Activated naive CD8-positive, alpha-beta T cell treated with anti-CD3 and anti-CD28 coated beads, Interleukin-2, amount 50 U/mL, for 24 hours (primary cell): ENCODE data around the gene NEDD4L.

Experiments used
- ATAC-seq: fragments of 150-1000 bp; cut with Tn5 transposase; one replicate; pipeline ENCODE4 v1.10.0; 2021
- DNase-seq: peaks from one replicate; pipeline ENCODE4 v3.0.0; 2021
- H3K27ac Mint-ChIP-seq: one replicate; pipeline ENCODE4 v1.8.0; 2021; ENCODE audit warnings: mild to moderate bottlenecking, mixed read lengths
- H3K27me3 Mint-ChIP-seq: one replicate; pipeline ENCODE4 v1.8.0; 2021; ENCODE audit warnings: mixed read lengths
- H3K36me3 Mint-ChIP-seq: one replicate; pipeline ENCODE4 v1.8.0; 2021; ENCODE audit warnings: low read depth, mixed read lengths
- H3K4me1 Mint-ChIP-seq: one replicate; pipeline ENCODE4 v1.8.0; 2021; ENCODE audit warnings: mixed read lengths
- H3K4me3 Mint-ChIP-seq: one replicate; pipeline ENCODE4 v1.8.0; 2021; ENCODE audit warnings: mild to moderate bottlenecking, moderate library complexity, mixed read lengths
- H3K9me3 Mint-ChIP-seq: one replicate; pipeline ENCODE4 v1.8.0; 2021; ENCODE audit warnings: mixed read lengths

NEDD4L gene

DNA sequence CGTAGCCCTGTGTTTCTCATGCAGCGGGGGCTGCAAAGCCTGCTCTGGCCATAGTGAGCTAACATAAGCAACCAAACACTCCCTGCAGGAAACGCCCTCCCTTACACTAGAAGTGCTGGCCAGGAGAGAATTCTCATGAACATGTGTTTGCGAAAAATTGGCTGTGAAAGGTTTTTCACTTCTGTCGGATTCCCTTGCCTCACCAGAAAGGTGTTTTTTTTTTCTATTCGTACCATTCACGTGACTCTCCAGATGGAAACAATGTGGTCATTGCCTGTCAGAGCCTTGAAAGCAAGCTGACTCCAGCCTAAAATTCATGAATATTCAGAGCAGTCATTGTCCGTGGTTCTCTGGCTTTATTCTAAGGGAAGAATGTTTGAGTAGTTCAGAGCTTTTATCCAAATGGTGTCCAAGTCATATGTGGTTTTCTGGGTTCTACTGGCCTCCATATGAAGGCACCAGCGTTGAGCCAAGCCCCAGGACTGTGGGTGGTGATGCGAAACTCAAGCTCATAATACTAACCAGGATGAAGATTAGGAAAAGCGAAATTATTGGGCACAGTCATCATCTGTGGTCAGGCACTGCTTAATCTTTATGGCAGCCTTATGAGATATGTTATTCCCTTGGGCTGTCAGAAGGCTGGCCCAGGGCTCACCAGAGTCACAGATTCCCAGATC lies 348.4 kb downstream of the NEDD4L start:
- ATAC-seq (no peak), DNase-seq (no peak)
- Mint-ChIP-seq H3K36me3 (no peaks in the 10 kb centered on the region), H3K27me3 (no peaks in the 10 kb centered on the region), H3K4me1 (peaks cover 2% of the 10 kb centered on the region), H3K27ac (no peak overlapping the region), H3K9me3 (no peaks in the 10 kb centered on the region), H3K4me3 (no peak overlapping the region)

DNA sequence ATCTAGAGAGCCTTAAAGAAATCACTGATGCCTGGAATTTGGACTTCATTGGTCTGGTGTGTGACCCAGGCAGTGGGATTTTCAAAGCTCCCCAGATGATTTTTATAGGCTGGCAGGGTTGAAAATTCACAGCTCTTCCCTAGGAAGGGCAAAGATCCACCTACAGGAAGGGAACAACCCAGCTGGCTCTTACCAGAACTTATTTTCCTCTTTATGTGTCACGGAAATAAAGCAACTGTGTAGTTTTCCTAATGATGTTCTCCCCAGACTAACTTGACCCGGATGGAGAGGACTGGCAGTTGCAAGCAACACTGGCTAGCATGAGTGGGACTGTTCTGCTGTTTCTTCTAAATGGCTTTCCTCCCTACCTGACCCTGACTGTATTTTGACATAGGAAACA lies 349.3 kb downstream of the NEDD4L start:
- Mint-ChIP-seq H3K9me3 (no peaks in the 10 kb centered on the region), H3K27me3 (no peaks in the 10 kb centered on the region), H3K4me3 (no peak overlapping the region), H3K27ac (no peak overlapping the region), H3K36me3 (no peaks in the 10 kb centered on the region), H3K4me1 (peaks cover 2% of the 10 kb centered on the region)
- ATAC-seq = no peak
- DNase-seq = no peak

DNA sequence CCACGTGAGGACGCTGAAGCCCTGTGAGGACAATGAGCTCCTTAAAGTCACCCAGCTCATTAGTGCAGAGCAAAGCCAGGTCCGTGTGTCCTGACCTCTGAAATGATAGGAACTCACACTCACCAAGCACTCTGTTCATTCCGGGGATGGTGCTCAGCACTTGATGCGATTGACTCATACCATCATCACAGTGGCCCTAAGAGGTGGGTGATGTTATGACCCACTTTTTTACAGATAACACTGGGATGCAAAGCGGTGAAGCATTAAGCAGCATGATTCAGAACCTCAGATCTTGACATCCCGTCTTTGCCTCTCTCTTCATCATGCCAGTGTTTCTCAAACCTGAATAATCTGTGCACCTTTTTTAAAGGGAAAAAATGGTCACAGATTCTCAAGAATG lies 350.0 kb downstream of the NEDD4L start:
- no peak overlapping the region for H3K4me3 Mint-ChIP-seq
- H3K27me3 Mint-ChIP-seq = no peaks in the 10 kb centered on the region
- ATAC-seq (peak; percentile 36), DNase-seq (no peak)
- H3K27ac Mint-ChIP-seq = no peak overlapping the region
- H3K9me3 Mint-ChIP-seq = no peaks in the 10 kb centered on the region
- H3K36me3 Mint-ChIP-seq = no peaks in the 10 kb centered on the region
- peaks cover 2% of the 10 kb centered on the region for H3K4me1 Mint-ChIP-seq

- no peak overlapping the region for H3K4me3 Mint-ChIP-seq
- no peaks in the 10 kb centered on the region for H3K36me3 Mint-ChIP-seq
- ATAC-seq = no peak
- peaks cover 2% of the 10 kb centered on the region for H3K4me1 Mint-ChIP-seq
- H3K9me3 Mint-ChIP-seq = no peaks in the 10 kb centered on the region
- no peak for DNase-seq
- no peak overlapping the region for H3K27ac Mint-ChIP-seq
- no peaks in the 10 kb centered on the region for H3K27me3 Mint-ChIP-seq
These were observed 350.8 kb downstream of the NEDD4L start for GRCh38 chr18:58394602-58395425.

DNA sequence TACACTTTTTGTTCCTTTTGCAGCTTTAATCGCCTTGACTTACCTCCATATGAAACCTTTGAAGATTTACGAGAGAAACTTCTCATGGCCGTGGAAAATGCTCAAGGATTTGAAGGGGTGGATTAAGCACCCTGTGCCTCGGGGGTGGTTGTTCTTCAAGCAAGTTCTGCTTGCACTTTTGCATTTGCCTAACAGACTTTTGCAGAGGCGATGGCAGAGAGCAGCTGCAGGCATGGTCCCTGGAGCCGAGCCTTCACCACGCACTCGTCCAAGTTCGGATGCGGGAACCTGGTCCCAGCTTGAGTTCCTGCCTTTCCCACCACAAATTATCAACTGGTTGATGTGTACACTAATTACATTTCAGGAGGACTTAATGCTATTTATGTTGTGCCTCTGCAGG lies 352.1 kb downstream of the NEDD4L start:
- ATAC-seq (no peak), DNase-seq (no peak)
- H3K4me1 Mint-ChIP-seq = peaks cover 3% of the 10 kb centered on the region
- no peak overlapping the region for H3K27ac Mint-ChIP-seq
- no peaks in the 10 kb centered on the region for H3K36me3 Mint-ChIP-seq
- no peaks in the 10 kb centered on the region for H3K9me3 Mint-ChIP-seq
- H3K4me3 Mint-ChIP-seq = no peak overlapping the region
- no peaks in the 10 kb centered on the region for H3K27me3 Mint-ChIP-seq

DNA sequence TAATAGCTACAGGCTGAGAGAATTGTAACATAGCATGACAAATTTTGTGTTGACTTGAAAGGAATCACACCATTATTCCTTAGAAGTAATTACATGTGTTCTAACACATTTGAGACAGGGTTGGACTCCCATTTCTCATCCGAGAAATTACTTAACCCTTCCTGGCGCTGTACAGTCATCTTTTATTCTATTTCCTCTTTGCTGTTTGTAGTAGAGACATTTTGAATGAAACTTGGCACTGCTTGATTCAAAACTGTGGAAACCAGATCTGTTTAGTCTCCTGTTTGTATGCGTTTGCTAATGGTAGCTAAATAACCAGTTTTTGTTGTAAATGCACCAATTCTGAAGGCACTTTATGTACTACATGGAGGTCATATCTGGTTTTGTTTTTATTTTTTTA lies 352.9 kb downstream of the NEDD4L start:
- Mint-ChIP-seq H3K27me3 (no peaks in the 10 kb centered on the region), H3K9me3 (no peaks in the 10 kb centered on the region), H3K27ac (no peak overlapping the region), H3K36me3 (no peaks in the 10 kb centered on the region), H3K4me1 (peaks cover 7% of the 10 kb centered on the region), H3K4me3 (no peak overlapping the region)
- ATAC-seq (no peak), DNase-seq (no peak)

GRCh38 chr18:58397385-58398132 lies 353.5 kb downstream of the NEDD4L start:
- no peak overlapping the region for H3K4me3 Mint-ChIP-seq
- ATAC-seq = no peak

GRCh38 chr18:58398648-58399398 lies 354.8 kb downstream of the NEDD4L start:
- peaks cover 7% of the 10 kb centered on the region for H3K4me1 Mint-ChIP-seq
- no peak overlapping the region for H3K27ac Mint-ChIP-seq
- H3K4me3 Mint-ChIP-seq = no peak overlapping the region
- ATAC-seq (no peak), DNase-seq (no peak)
- no peaks in the 10 kb centered on the region for H3K36me3 Mint-ChIP-seq
- no peaks in the 10 kb centered on the region for H3K9me3 Mint-ChIP-seq
- no peaks in the 10 kb centered on the region for H3K27me3 Mint-ChIP-seq

More at GRCh38 chr18:58397385-58398132, 353.5 kb downstream of the NEDD4L start:
- H3K36me3 Mint-ChIP-seq = no peaks in the 10 kb centered on the region
- H3K27ac Mint-ChIP-seq = no peak overlapping the region
- no peak for DNase-seq
- no peaks in the 10 kb centered on the region for H3K27me3 Mint-ChIP-seq
- H3K4me1 Mint-ChIP-seq = peaks cover 7% of the 10 kb centered on the region
- H3K9me3 Mint-ChIP-seq = no peaks in the 10 kb centered on the region

DNA sequence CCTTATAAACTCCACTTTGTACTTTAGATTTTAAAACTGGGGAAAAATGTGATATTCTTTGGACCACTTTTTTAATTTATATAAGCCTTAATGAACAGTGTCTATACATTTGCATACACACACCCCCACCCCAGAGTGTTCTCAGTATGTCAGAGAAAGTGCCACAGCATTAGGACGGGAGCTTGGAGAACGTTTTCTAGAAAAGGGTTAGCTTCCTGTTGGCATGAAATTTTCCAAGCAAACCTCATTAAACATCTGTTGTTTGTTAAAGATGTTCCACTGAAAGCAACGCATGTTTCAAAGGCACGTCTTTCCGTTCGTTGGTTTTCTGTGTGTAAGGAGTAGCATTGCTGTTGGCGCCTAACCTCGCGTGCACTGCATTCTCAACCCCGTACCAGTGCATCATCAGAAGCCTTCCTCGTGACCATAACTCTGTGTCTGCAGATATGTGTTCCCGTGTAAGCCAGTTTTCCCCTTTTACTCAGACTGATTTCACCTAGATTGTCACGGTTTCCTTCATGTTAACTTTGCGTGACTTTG lies 356.4 kb downstream of the NEDD4L start:
- Mint-ChIP-seq H3K27me3 (no peaks in the 10 kb centered on the region), H3K4me3 (no peak overlapping the region), H3K9me3 (no peaks in the 10 kb centered on the region), H3K36me3 (no peaks in the 10 kb centered on the region), H3K27ac (no peak overlapping the region), H3K4me1 (peaks cover 7% of the 10 kb centered on the region)
- no peak for DNase-seq
- ATAC-seq = no peak

DNA sequence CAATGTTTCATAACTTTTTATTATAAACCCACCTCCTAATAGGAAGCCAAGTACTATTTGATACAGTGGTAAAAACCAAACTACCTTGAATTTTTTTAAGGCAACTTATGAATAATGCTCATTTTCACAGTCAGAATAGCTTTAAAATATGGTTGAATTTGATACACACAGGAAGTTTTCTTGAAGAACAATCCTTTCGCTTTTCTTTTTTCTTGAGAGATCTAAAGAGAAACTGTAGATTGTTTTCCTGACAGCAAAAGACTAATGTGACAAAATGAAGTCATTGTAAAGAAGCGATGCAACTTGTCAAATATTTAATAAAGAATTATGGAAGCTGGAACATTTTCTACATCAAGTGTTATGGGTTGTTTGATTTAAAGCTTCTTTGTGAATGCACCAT lies 357.2 kb downstream of the NEDD4L start:
- H3K27ac Mint-ChIP-seq = no peak overlapping the region

DNA sequence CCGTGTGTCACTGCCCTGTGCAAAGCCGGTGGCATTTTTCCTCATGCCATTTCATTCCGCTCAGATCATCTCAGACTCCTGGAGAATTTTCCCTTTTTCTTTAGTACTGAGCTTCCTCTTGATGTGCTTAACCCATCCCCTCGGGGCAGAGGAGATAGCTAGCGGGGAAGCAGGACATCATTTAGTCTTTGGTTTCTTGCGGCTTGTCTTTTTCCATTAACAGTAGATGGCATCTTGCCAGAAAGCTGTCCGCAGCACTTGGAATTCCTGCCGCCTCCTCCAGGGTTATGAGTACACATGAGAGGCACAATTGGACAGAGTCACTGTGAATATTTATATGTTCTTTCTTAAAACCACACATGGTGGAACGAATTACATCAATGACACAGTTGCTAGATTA lies 358.2 kb downstream of the NEDD4L start:
- Mint-ChIP-seq H3K4me3 (no peak overlapping the region), H3K36me3 (no peaks in the 10 kb centered on the region), H3K9me3 (no peaks in the 10 kb centered on the region), H3K27ac (no peak overlapping the region), H3K4me1 (peaks cover 4% of the 10 kb centered on the region), H3K27me3 (no peaks in the 10 kb centered on the region)
- no peak for ATAC-seq
- no peak for DNase-seq

More for the DNA sequence above, 357.2 kb downstream of the NEDD4L start:
- ATAC-seq = no peak
- Mint-ChIP-seq H3K4me3 (no peak overlapping the region), H3K27me3 (no peaks in the 10 kb centered on the region), H3K9me3 (no peaks in the 10 kb centered on the region), H3K4me1 (peaks cover 4% of the 10 kb centered on the region), H3K36me3 (no peaks in the 10 kb centered on the region)
- DNase-seq = no peak

DNA sequence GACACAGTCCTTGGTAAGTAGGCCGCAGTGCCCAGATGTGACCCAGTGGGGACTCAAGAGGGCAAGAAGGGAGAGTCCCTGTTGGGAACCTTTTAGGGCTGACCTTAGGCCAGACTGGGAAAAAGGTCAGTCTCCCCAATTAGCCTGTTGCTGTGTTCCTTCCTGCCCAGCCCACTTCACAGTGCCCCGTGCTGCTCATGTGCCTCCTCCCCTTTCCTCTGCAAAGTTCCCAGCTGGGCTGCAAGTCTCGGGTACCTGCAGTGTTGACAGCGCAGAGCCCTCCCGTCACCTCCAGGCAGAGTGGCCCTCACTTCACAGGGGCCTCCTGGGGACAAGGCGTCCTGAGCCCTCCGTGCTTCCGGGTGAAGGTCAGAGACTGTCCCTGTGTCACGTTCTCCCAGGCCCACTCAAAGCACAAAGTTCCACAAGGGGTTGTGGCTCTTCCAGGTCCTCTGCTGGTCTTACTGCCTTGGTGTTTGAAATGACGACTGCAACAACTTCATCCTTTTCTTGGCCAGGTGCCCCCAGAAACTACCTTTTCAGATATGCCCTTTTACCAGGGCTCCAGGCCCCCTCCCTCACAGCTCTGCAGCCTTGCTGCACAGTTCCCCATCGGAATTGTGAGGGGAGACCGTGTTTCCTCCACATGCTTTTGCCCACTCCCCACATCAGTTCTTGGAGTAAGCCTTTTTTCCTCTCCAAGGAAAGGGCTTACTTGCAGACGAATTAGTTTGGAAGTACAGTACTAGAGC lies 359.1 kb downstream of the NEDD4L start:
- Mint-ChIP-seq H3K4me1 (peaks cover 4% of the 10 kb centered on the region), H3K9me3 (no peaks in the 10 kb centered on the region), H3K4me3 (no peak overlapping the region), H3K36me3 (no peaks in the 10 kb centered on the region), H3K27me3 (no peaks in the 10 kb centered on the region), H3K27ac (no peak overlapping the region)
- DNase-seq (no peak), ATAC-seq (no peak)

DNA sequence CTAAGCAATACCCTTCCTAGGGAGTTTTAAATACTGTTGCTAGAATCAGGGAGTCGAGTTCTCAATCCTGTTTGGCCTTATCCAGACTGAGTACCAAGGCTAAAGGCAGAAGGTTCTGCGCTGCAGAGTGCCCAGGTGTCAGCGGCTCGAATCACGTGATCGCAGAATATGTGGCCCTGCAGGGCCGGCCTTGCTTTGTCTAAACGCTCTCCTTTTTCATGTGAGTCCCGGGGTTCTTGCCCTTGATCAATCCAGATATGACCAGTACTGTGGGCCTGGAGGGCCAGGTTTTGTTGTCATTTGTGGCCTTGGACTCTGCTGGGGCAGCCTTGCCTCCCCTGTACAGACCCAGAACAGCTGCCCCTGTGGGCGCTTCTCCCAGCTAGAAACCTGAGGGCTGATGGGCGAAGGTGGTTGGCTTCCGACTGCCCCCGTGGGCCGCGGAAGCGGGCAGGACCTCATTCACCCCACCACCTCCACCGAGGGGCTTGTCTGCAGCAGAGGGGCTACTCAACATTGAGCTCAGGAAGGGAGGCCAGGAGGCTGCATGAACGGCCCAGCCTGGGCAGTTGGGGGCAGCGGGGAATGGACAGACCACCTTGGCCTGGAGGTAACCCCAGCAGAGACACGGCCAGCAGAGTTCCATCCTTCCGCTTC lies 359.9 kb downstream of the NEDD4L start:
- Mint-ChIP-seq H3K27me3 (no peaks in the 10 kb centered on the region), H3K36me3 (no peaks in the 10 kb centered on the region), H3K4me1 (peaks cover 4% of the 10 kb centered on the region), H3K27ac (no peak overlapping the region), H3K9me3 (no peaks in the 10 kb centered on the region), H3K4me3 (no peak overlapping the region)
- DNase-seq = no peak
- no peak for ATAC-seq
